Gastroesophageal sphincter (tissue), 3 donors: Measurements from ENCODE around the gene ST3GAL6.

Experiments used
- CTCF ChIP-seq, 4 experiments: fragments of 200-600 bp in 2 of 4; fragments of 450-650 bp in 2 of 4; sonication (generic) in 1 of 4; IDR thresholded peaks; one replicate each; pipeline ENCODE4 v1.5.1; 2017 to 2019; ENCODE audit warnings: antibody characterized with exemption in 4 of 4, mild to moderate bottlenecking in 2 of 4, moderate library complexity in 2 of 4
- EP300 ChIP-seq: sonication (generic); formaldehyde crosslinking; IDR thresholded peaks from one replicate; pipeline ENCODE4 v1.6.1; 2017; ENCODE audit warnings: antibody characterized with exemption, mild to moderate bottlenecking
- POLR2A ChIP-seq, 2 donors: fragments of 450-650 bp; IDR thresholded peaks; one replicate each; pipeline ENCODE4 v1.6.1; 2017; ENCODE audit warnings: antibody characterized with exemption in 2 of 2, mild to moderate bottlenecking in 2 of 2, moderate library complexity in 1 of 2
- POLR2AphosphoS5 ChIP-seq: sonication (generic); formaldehyde crosslinking; IDR thresholded peaks from one replicate; pipeline ENCODE4 v1.6.1; 2017; ENCODE audit warnings: antibody characterized with exemption

- no peak for TF ChIP-seq CTCF (IDR thresholded peaks at IDR 0.05)
- TF ChIP-seq POLR2AphosphoS5, result no peak
- no peak for TF ChIP-seq POLR2A (IDR thresholded peaks at IDR 0.05)
- no peak for TF ChIP-seq EP300
Observed at GRCh38 chr3:98735761-98736269, 27.3 kb upstream of the ST3GAL6 start.
